Astrocyte (in vitro differentiated cells and primary cell): ENCODE results near the gene TMEM154. TPM values are rescaled to one million over a fixed set of nuclear protein-coding genes. Genes with fewer than 3 reads are reported as not detected.
A peak's percentile ranks its signal among the peaks of the same experiment; 100 is the strongest.

Experiments used
- DNase-seq: peaks from one replicate; pipeline ENCODE4 v3.0.0-alpha.2; 2010; ENCODE audit warnings: low read depth
- FAIRE-seq: peaks from 2 replicates; lab custom pipeline; 2011; peaks lifted over from hg19 to GRCh38; lab: Jason Lieb, UNC
- H2AFZ ChIP-seq: 2 replicates; pipeline ENCODE4 v1.6.0; 2012; ENCODE audit warnings: low read depth, low read length, inconsistent platforms
- H3K27ac ChIP-seq: 2 replicates; pipeline ENCODE4 v1.5.1; 2011; ENCODE audit warnings: low read depth, low read length, inconsistent platforms
- H3K27me3 ChIP-seq: 2 replicates; pipeline ENCODE4 v1.6.0; 2011; ENCODE audit warnings: low read length, inconsistent platforms; ENCODE audit not compliant: insufficient read depth
- H3K36me3 ChIP-seq: 2 replicates; pipeline ENCODE4 v1.5.1; 2011; ENCODE audit warnings: low read length, inconsistent platforms; ENCODE audit not compliant: insufficient read depth
- H3K4me1 ChIP-seq: 2 replicates; pipeline ENCODE4 v1.5.1; 2011; ENCODE audit warnings: low read length, inconsistent platforms; ENCODE audit not compliant: insufficient read depth
- H3K4me2 ChIP-seq: 2 replicates; pipeline ENCODE4 v1.6.0; 2012; ENCODE audit warnings: low read length, inconsistent platforms
- H3K4me3 ChIP-seq: 2 replicates; pipeline ENCODE4 v1.5.1; 2011; ENCODE audit warnings: low read depth, mild to moderate bottlenecking, low read length, inconsistent platforms; ENCODE audit not compliant: insufficient read depth
- H3K79me2 ChIP-seq: 2 replicates; pipeline ENCODE4 v1.6.0; 2012; ENCODE audit warnings: mild to moderate bottlenecking, low read length, inconsistent platforms; ENCODE audit not compliant: insufficient read depth
- H3K9ac ChIP-seq: 2 replicates; pipeline ENCODE4 v1.6.0; 2012; ENCODE audit warnings: mild to moderate bottlenecking, low read length, inconsistent platforms
- H3K9me3 ChIP-seq: 2 replicates; pipeline ENCODE4 v1.5.1; 2012; ENCODE audit warnings: low read depth, mild to moderate bottlenecking, low read length, inconsistent platforms; ENCODE audit not compliant: insufficient read depth
- H4K20me1 ChIP-seq: 2 replicates; pipeline ENCODE4 v1.6.0; 2012; ENCODE audit warnings: low read length, inconsistent platforms; ENCODE audit not compliant: insufficient read depth
- H3K27ac Mint-ChIP-seq: one replicate; pipeline ENCODE4 v1.8.0; 2021; ENCODE audit warnings: mild to moderate bottlenecking, mixed read lengths; ENCODE audit not compliant: unreplicated experiment
- H3K27me3 Mint-ChIP-seq: one replicate; pipeline ENCODE4 v1.8.0; 2021; ENCODE audit warnings: low read depth, mixed read lengths; ENCODE audit not compliant: unreplicated experiment
- H3K36me3 Mint-ChIP-seq: one replicate; pipeline ENCODE4 v1.8.0; 2021; ENCODE audit warnings: low read depth, mixed read lengths; ENCODE audit not compliant: unreplicated experiment
- H3K4me1 Mint-ChIP-seq: one replicate; pipeline ENCODE4 v1.8.0; 2021; ENCODE audit warnings: low read depth, mixed read lengths; ENCODE audit not compliant: unreplicated experiment
- H3K4me3 Mint-ChIP-seq: one replicate; pipeline ENCODE4 v1.8.0; 2021; ENCODE audit warnings: mild to moderate bottlenecking, moderate library complexity, mixed read lengths; ENCODE audit not compliant: unreplicated experiment
- H3K9me3 Mint-ChIP-seq: one replicate; pipeline ENCODE4 v1.8.0; 2021; ENCODE audit warnings: mild to moderate bottlenecking, mixed read lengths; ENCODE audit not compliant: unreplicated experiment
- CTCF ChIP-seq: IDR thresholded peaks from 2 replicates; pipeline ENCODE4 v1.5.1; 2011; ENCODE audit warnings: low read depth, mild to moderate bottlenecking, inconsistent platforms, low read length, moderate library complexity; ENCODE audit not compliant: insufficient read depth
- EZH2 ChIP-seq: IDR thresholded peaks from 2 replicates; pipeline ENCODE4 v1.6.1; 2012; ENCODE audit warnings: mild to moderate bottlenecking, low read length, inconsistent platforms; ENCODE audit not compliant: insufficient read depth
- total RNA-seq: library from RNA; stranded (reverse); gene quantifications from 2 replicates; pipeline ENCODE4 v1.2.1, GENCODE V29; 2021

The TMEM154 gene
- total RNA-seq, 1 donor from 2014 or later, result 13.2 TPM

GRCh38 chr4:152640058-152640921 is 39.5 kb downstream of the TMEM154 start:
- no peaks in the 10 kb centered on the region for H3K9me3 ChIP-seq
- H3K4me1 ChIP-seq, result no peaks in the 10 kb centered on the region
- no peaks in the 10 kb centered on the region for H3K79me2 ChIP-seq
- no peak overlapping the region for H3K9ac ChIP-seq
- FAIRE-seq (no peak), DNase-seq (no peak)
- peaks cover 2% of the 10 kb centered on the region for H3K36me3 ChIP-seq
- no peaks in the 10 kb centered on the region for H3K36me3 Mint-ChIP-seq
- H4K20me1 ChIP-seq, result no peaks in the 10 kb centered on the region
- no peak for TF ChIP-seq EZH2
- peak; percentile 47 for TF ChIP-seq CTCF
- no peak overlapping the region for H3K4me3 ChIP-seq
- H3K4me2 ChIP-seq, result no peak overlapping the region
- no peak overlapping the region for H2AFZ ChIP-seq
- H3K4me1 Mint-ChIP-seq, result no peaks in the 10 kb centered on the region
- no peaks in the 10 kb centered on the region for H3K27me3 Mint-ChIP-seq
- H3K27me3 ChIP-seq, result no peaks in the 10 kb centered on the region
- H3K27ac ChIP-seq, result no peak overlapping the region
- H3K9me3 Mint-ChIP-seq, result no peaks in the 10 kb centered on the region
- H3K4me3 Mint-ChIP-seq, result no peak overlapping the region
- H3K27ac Mint-ChIP-seq, result no peak overlapping the region

- Histone ChIP-seq H3K27ac (no peak overlapping the region), H3K9me3 (no peaks in the 10 kb centered on the region), H3K4me2 (no peak overlapping the region), H3K27me3 (no peaks in the 10 kb centered on the region), H3K36me3 (peaks cover 2% of the 10 kb centered on the region), H2AFZ (no peak overlapping the region), H4K20me1 (no peaks in the 10 kb centered on the region), H3K4me1 (no peaks in the 10 kb centered on the region), H3K4me3 (no peak overlapping the region), H3K9ac (no peak overlapping the region), H3K79me2 (no peaks in the 10 kb centered on the region)
- peaks cover 8% of the 10 kb centered on the region for H3K4me1 Mint-ChIP-seq
- H3K27me3 Mint-ChIP-seq, result no peaks in the 10 kb centered on the region
- no peak for FAIRE-seq
- DNase-seq, result no peak
- no peaks in the 10 kb centered on the region for H3K36me3 Mint-ChIP-seq
- no peak overlapping the region for H3K27ac Mint-ChIP-seq
- no peak overlapping the region for H3K4me3 Mint-ChIP-seq
- no peaks in the 10 kb centered on the region for H3K9me3 Mint-ChIP-seq
- no peak for TF ChIP-seq CTCF
- no peak for TF ChIP-seq EZH2
These were observed 43.9 kb downstream of the TMEM154 start for GRCh38 chr4:152635851-152636250.

GRCh38 chr4:152634110-152634760 is 45.6 kb downstream of the TMEM154 start:
- no peak overlapping the region for H3K4me2 ChIP-seq
- no peak overlapping the region for H3K9ac ChIP-seq
- no peaks in the 10 kb centered on the region for H4K20me1 ChIP-seq
- no peak for FAIRE-seq
- no peaks in the 10 kb centered on the region for H3K27me3 ChIP-seq
- H3K36me3 ChIP-seq, result no peaks in the 10 kb centered on the region
- no peak overlapping the region for H2AFZ ChIP-seq
- H3K36me3 Mint-ChIP-seq, result peaks cover 1% of the 10 kb centered on the region
- H3K9me3 ChIP-seq, result no peaks in the 10 kb centered on the region
- H3K4me1 ChIP-seq, result no peaks in the 10 kb centered on the region
- no peak overlapping the region for H3K4me3 Mint-ChIP-seq
- TF ChIP-seq CTCF (no peak), EZH2 (no peak)
- H3K9me3 Mint-ChIP-seq, result no peaks in the 10 kb centered on the region
- H3K27me3 Mint-ChIP-seq, result no peaks in the 10 kb centered on the region
- H3K27ac Mint-ChIP-seq, result no peak overlapping the region
- H3K27ac ChIP-seq, result no peak overlapping the region
- no peak overlapping the region for H3K4me3 ChIP-seq
- H3K79me2 ChIP-seq, result no peaks in the 10 kb centered on the region
- DNase-seq, result no peak
- H3K4me1 Mint-ChIP-seq, result peaks cover 8% of the 10 kb centered on the region
